Gastrocnemius medialis (tissue), 4 donors: Measurements from ENCODE around the gene IL37. TPM values are rescaled to one million over a fixed set of nuclear protein-coding genes. Genes with fewer than 3 reads are reported as not detected.

ENCODE experiments used
- ATAC-seq, 2 donors: fragments of 150-250 bp; one replicate each; pipeline ENCODE4 v1.9.1; 2016
- DNase-seq, 2 donors: peaks; one replicate each; pipeline ENCODE4 v3.0.0-alpha.2; 2019
- H3K27ac ChIP-seq, 4 donors: fragments of 200-600 bp; sonication (generic); 1 replicate in 1 of 4; 2 replicates in 3 of 4; pipeline ENCODE4 v1.5.1; 2016 to 2018; ENCODE audit warnings: mild to moderate bottlenecking in 2 of 4, moderate library complexity in 1 of 4
- H3K27me3 ChIP-seq, 3 donors: fragments of 200-600 bp; sonication (generic) in 2 of 3; 1 replicate in 1 of 3; 2 replicates in 2 of 3; pipeline versions ENCODE4 v1.5.1 to v1.6.0; 2016 to 2019; ENCODE audit warnings: mild to moderate bottlenecking in 1 of 3, moderate library complexity in 1 of 3
- H3K36me3 ChIP-seq, 2 donors: fragments of 200-600 bp; sonication (generic) in 1 of 2; one replicate each; pipeline ENCODE4 v1.5.1; 2017 to 2018
- H3K4me1 ChIP-seq, 2 donors: fragments of 200-600 bp; sonication (generic) in 1 of 2; one replicate each; pipeline ENCODE4 v1.5.1; 2016 to 2017; ENCODE audit warnings: mild to moderate bottlenecking in 2 of 2
- H3K4me3 ChIP-seq, 4 donors: fragments of 200-600 bp; sonication (generic) in 3 of 4; 1 replicate in 1 of 4; 2 replicates in 3 of 4; pipeline ENCODE4 v1.5.1; 2016 to 2019; ENCODE audit warnings: mild to moderate bottlenecking in 2 of 4
- H3K9me3 ChIP-seq, 3 donors: fragments of 200-600 bp; sonication (generic) in 2 of 3; 1 replicate in 1 of 3; 2 replicates in 2 of 3; pipeline ENCODE4 v1.5.1; 2016 to 2019
- CTCF ChIP-seq, 5 experiments: fragments of 450-650 bp in 3 of 5; fragments of 200-600 bp in 2 of 5; sonication (generic) in 2 of 5; IDR thresholded peaks in 4 of 5; conservative IDR thresholded peaks in 1 of 5; 1 replicate in 4 of 5; 2 replicates in 1 of 5; pipeline ENCODE4 v1.5.1; 2016 to 2019; ENCODE audit warnings: antibody characterized with exemption in 5 of 5, mild to moderate bottlenecking in 3 of 5, moderate library complexity in 3 of 5
- POLR2A ChIP-seq, 2 donors: fragments of 450-650 bp; IDR thresholded peaks; one replicate each; pipeline ENCODE4 v1.6.1; 2017; ENCODE audit warnings: antibody characterized with exemption in 2 of 2, mild to moderate bottlenecking in 2 of 2, moderate library complexity in 2 of 2
- in situ Hi-C, 4 donors: fragments of 200-750 bp; cut with MboI; loops; one replicate each; pipeline versions ENCODE4 v1.15.0 to v1.8.0; 2017; ENCODE audit warnings: low sequenced_read_pairs in 4 of 4
- intact Hi-C: fragments of 100-400 bp; cut with DNase I; formaldehyde crosslinking; loops from one replicate; pipeline ENCODE4 v1.15.1; 2023; ENCODE audit warnings: low total_unique reads
- total RNA-seq, 4 donors: library from RNA; depleted of rRNA; stranded (reverse); fragments of >200 nt; gene quantifications; one replicate each; pipeline versions ENCODE4 v1.1.0 to v1.2.3, GENCODE V29; 2016

The IL37 gene
- total RNA-seq, 4 donors from 2014 or later = not detected

DNA sequence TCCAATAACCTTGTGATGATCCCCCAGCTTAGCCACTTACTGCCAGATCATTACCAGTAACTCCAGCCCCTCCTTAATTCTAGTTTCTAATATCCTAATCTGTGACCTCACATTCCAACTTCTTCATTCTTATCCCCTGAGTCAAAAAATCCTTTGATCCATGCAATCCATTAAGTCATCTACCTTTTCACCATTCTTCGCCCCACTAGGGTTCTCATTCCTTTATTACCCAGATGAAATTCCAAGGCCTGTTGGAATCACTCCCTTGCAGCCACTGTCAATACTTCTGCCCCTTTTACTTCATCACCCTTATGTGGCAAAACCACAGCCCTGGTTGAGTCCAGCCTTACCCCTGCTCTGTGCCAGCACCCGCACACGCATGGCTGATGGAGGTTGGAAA, 46.5 kb downstream of the IL37 start:
- Histone ChIP-seq H3K4me3 (no peak overlapping the region), H3K27ac (no peak overlapping the region), H3K9me3 (no peaks in the 10 kb centered on the region), H3K4me1 (no peaks in the 10 kb centered on the region), H3K36me3 (no peaks in the 10 kb centered on the region), H3K27me3 (no peaks in the 10 kb centered on the region)
- TF ChIP-seq POLR2A (IDR thresholded peaks at IDR 0.05) (no peak), CTCF (IDR thresholded peaks at IDR 0.05 in 4 of 5, conservative IDR thresholded peaks at IDR 0.05 in 1 of 5) (no peak)
- in situ Hi-C loops (loop anchor here in 1 of 4 donors (10.0 kb wide), 1 partner anchor 203 kb away; no protein-coding TSS in a partner anchor), intact Hi-C loops (no loop called here)
- ATAC-seq = no peak
- no peak for DNase-seq

- Histone ChIP-seq H3K36me3 (no peaks in the 10 kb centered on the region), H3K27ac (no peak overlapping the region), H3K4me1 (no peaks in the 10 kb centered on the region), H3K4me3 (no peak overlapping the region), H3K9me3 (no peaks in the 10 kb centered on the region), H3K27me3 (no peaks in the 10 kb centered on the region)
- ATAC-seq = no peak
- in situ Hi-C loops (loop anchor here in 1 of 4 donors (10.0 kb wide), 1 partner anchor 204 kb away; no protein-coding TSS in a partner anchor), intact Hi-C loops (no loop called here)
- DNase-seq = no peak
- TF ChIP-seq CTCF (IDR thresholded peaks at IDR 0.05 in 4 of 5, conservative IDR thresholded peaks at IDR 0.05 in 1 of 5) (peak in 3 of 5 experiments; percentile 35 to 53 (median 47)), POLR2A (IDR thresholded peaks at IDR 0.05) (no peak)
Observed at GRCh38 chr2:112958428-112959108, 47.6 kb downstream of the IL37 start.

- intact Hi-C loops (no loop called here), in situ Hi-C loops (loop anchor here in 1 of 4 donors (10.0 kb wide), 1 partner anchor 204 kb away; no protein-coding TSS in a partner anchor)
Observed at GRCh38 chr2:112959109-112959812, 48.3 kb downstream of the IL37 start.

GRCh38 chr2:112960230-112960825, 49.4 kb downstream of the IL37 start:
- intact Hi-C loops = no loop called here
- in situ Hi-C loops = no loop called here

More at GRCh38 chr2:112959109-112959812, 48.3 kb downstream of the IL37 start:
- no peak overlapping the region for H3K4me3 ChIP-seq
- no peaks in the 10 kb centered on the region for H3K36me3 ChIP-seq
- H3K9me3 ChIP-seq = no peaks in the 10 kb centered on the region
- no peak for TF ChIP-seq CTCF (IDR thresholded peaks at IDR 0.05 in 4 of 5, conservative IDR thresholded peaks at IDR 0.05 in 1 of 5)
- no peak for TF ChIP-seq POLR2A (IDR thresholded peaks at IDR 0.05)
- no peak overlapping the region for H3K27ac ChIP-seq
- H3K27me3 ChIP-seq = no peaks in the 10 kb centered on the region
- no peaks in the 10 kb centered on the region for H3K4me1 ChIP-seq
- DNase-seq (no peak), ATAC-seq (no peak)

More at GRCh38 chr2:112960230-112960825, 49.4 kb downstream of the IL37 start:
- no peaks in the 10 kb centered on the region for H3K9me3 ChIP-seq
- H3K4me1 ChIP-seq = no peaks in the 10 kb centered on the region
- DNase-seq (no peak), ATAC-seq (no peak)
- H3K27me3 ChIP-seq = no peaks in the 10 kb centered on the region
- H3K27ac ChIP-seq = no peak overlapping the region
- no peak overlapping the region for H3K4me3 ChIP-seq
- no peaks in the 10 kb centered on the region for H3K36me3 ChIP-seq
- TF ChIP-seq CTCF (IDR thresholded peaks at IDR 0.05 in 4 of 5, conservative IDR thresholded peaks at IDR 0.05 in 1 of 5) = no peak
- no peak for TF ChIP-seq POLR2A (IDR thresholded peaks at IDR 0.05)
